CD4-positive, CD25-positive, alpha-beta regulatory T cell (primary cell): ENCODE results near the gene INTS3. TPM values are rescaled to one million over a fixed set of nuclear protein-coding genes. Genes with fewer than 3 reads are reported as not detected.

ENCODE experiments used
- ATAC-seq, 2 donors: fragments of 150-1000 bp; cut with Tn5 transposase; one replicate each; pipeline ENCODE4 v1.10.0; 2021; ENCODE audit warnings: low read depth in 2 of 2, moderate number of reproducible peaks in 2 of 2, moderate library complexity in 1 of 2
- DNase-seq, 3 donors: peaks; one replicate each; pipeline versions ENCODE4 v3.0.0 to v3.0.0-alpha.2; 2012 to 2022; ENCODE audit warnings: mixed read lengths in 1 of 3
- H3K27ac ChIP-seq: one replicate; pipeline ENCODE4 v1.7.0; 2013; ENCODE audit warnings: mild to moderate bottlenecking, low read length; ENCODE audit not compliant: insufficient read depth, poor library complexity, severe bottlenecking
- H3K27me3 ChIP-seq: one replicate; pipeline ENCODE4 v1.7.0; 2013; ENCODE audit warnings: low read length; ENCODE audit not compliant: control insufficient read depth, insufficient read depth
- H3K36me3 ChIP-seq: one replicate; pipeline ENCODE4 v1.7.0; 2013; ENCODE audit warnings: mild to moderate bottlenecking, low read length, moderate library complexity; ENCODE audit not compliant: control insufficient read depth, insufficient read depth
- H3K4me1 ChIP-seq: 2 replicates; pipeline ENCODE4 v1.7.0; 2013; ENCODE audit warnings: mild to moderate bottlenecking, low read length; ENCODE audit not compliant: insufficient read depth, control insufficient read depth, poor library complexity, severe bottlenecking
- H3K4me3 ChIP-seq: one replicate; pipeline ENCODE4 v1.7.0; 2013; ENCODE audit warnings: low read depth, mild to moderate bottlenecking, low read length, moderate library complexity
- H3K9me3 ChIP-seq, 2 experiments: 1 replicate in 1 of 2; 2 replicates in 1 of 2; pipeline ENCODE4 v1.7.0; 2013; ENCODE audit warnings: low read length in 2 of 2, mild to moderate bottlenecking in 1 of 2, moderate library complexity in 1 of 2; ENCODE audit not compliant: control insufficient read depth in 2 of 2
- H3K27ac Mint-ChIP-seq, 3 donors: one replicate each; pipeline ENCODE4 v1.8.0; 2020 to 2022; ENCODE audit warnings: mild to moderate bottlenecking in 3 of 3, mixed read lengths in 3 of 3, moderate library complexity in 2 of 3
- H3K27me3 Mint-ChIP-seq: one replicate; pipeline ENCODE4 v1.8.0; 2022; ENCODE audit warnings: mild to moderate bottlenecking, mixed read lengths
- H3K36me3 Mint-ChIP-seq: one replicate; pipeline ENCODE4 v1.8.0; 2020; ENCODE audit warnings: mixed read lengths
- H3K4me1 Mint-ChIP-seq, 4 donors: one replicate each; pipeline ENCODE4 v1.8.0; 2020 to 2022; ENCODE audit warnings: mixed read lengths in 4 of 4, mild to moderate bottlenecking in 1 of 4
- H3K4me3 Mint-ChIP-seq, 4 donors: one replicate each; pipeline ENCODE4 v1.8.0; 2020 to 2022; ENCODE audit warnings: mild to moderate bottlenecking in 4 of 4, mixed read lengths in 4 of 4, moderate library complexity in 3 of 4
- H3K9me3 Mint-ChIP-seq, 7 donors: one replicate each; pipeline ENCODE4 v1.8.0; 2020 to 2022; ENCODE audit warnings: mixed read lengths in 7 of 7, mild to moderate bottlenecking in 3 of 7, moderate library complexity in 2 of 7
- polyA plus RNA-seq, 4 donors: library from polyadenylated mRNA; unstranded; fragments of 300-500 nt; fragmentation: Illumina TruSeq; gene quantifications; one replicate each; pipeline ENCODE4 v1.2.3, GENCODE V29; 2021
- total RNA-seq: library from RNA; stranded (reverse); gene quantifications from one replicate; pipeline ENCODE4 v1.2.3, GENCODE V29; 2022

INTS3 gene
- total and polyA plus RNA-seq, 5 donors from 2014 or later: 6.9 to 39.5 (median 8.7) TPM

DNA sequence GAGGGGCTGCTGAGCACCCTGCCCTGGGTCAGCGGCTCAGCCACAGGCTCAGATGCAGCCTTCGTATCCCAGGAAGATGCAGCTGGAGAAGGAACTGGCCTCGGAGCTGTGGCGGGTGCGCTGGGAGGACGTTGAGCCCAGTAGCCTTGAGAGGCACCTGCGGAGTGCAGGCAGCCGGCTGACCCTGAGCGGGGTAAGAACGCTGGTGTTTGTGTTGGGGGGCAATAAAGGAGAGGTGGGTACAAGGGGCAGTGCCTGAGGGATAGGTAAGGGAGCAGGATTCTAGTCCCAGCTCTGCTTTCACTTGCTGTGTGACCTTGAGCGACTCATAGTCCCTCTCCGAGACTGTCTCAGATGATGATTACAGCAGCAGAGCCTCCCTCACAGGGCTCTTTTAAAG, 43.0 kb upstream of the INTS3 start:
- H3K4me3 Mint-ChIP-seq: no peak overlapping the region

DNA sequence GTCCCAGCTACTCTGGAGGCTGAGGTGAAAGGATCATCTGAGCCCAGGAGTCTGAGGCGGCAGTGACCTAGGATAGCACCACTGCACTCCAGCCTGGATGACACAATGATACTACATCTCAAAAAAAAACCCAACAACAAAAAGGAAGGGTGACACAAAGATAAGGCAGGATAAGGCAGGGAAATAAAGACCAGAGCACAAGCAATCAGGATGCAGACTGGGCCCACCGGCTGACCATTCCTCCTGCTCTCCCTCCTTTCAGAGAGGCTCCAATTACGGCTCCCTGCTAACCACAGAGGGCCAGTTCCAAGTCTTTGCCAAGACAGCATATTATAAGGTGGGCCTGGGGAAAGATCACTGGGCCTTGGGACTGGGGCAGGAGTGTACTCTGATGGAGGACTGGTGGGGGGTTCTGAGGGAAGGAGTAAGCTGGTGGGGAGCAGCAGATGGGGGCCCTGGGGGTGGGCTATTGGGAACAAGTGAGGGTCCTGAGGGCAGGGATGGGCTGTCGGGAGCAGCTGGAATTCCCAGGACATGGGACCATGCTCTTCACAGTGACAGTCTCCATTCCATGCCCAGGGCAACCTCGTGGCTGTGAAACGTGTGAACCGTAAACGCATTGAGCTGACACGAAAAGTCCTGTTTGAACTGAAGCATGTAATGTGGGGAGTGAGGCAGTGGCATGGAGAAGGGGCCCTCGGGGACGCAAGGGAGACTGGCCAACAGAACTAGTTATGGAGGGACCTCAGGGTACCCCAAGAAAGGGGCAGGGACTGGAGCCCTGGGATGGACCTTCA, 42.1 kb upstream of the INTS3 start:
- Histone ChIP-seq H3K27me3 (peaks cover 6% of the 10 kb centered on the region), H3K27ac (no peak overlapping the region), H3K4me3 (no peak overlapping the region), H3K36me3 (no peaks in the 10 kb centered on the region), H3K9me3 (no peaks in the 10 kb centered on the region), H3K4me1 (peaks cover 3% of the 10 kb centered on the region)
- Mint-ChIP-seq H3K4me3 (no peak overlapping the region), H3K4me1 (peaks cover 0 to 3% (median 0%) of the 10 kb centered on the region in 4 donors), H3K36me3 (no peaks in the 10 kb centered on the region), H3K27ac (no peak overlapping the region), H3K27me3 (peaks cover 41% of the 10 kb centered on the region), H3K9me3 (peaks cover 0 to 1% (median 0%) of the 10 kb centered on the region in 7 donors)
- ATAC-seq: no peak
- DNase-seq: no peak

More for the DNA sequence above, 43.0 kb upstream of the INTS3 start:
- H3K9me3 Mint-ChIP-seq: peaks cover 0 to 1% (median 0%) of the 10 kb centered on the region in 7 donors
- no peak overlapping the region for H3K27ac ChIP-seq
- ATAC-seq: no peak
- H3K27ac Mint-ChIP-seq: no peak overlapping the region
- H3K27me3 ChIP-seq: peaks cover 13% of the 10 kb centered on the region
- H3K27me3 Mint-ChIP-seq: peaks cover 49% of the 10 kb centered on the region
- no peaks in the 10 kb centered on the region for H3K36me3 ChIP-seq
- no peaks in the 10 kb centered on the region for H3K9me3 ChIP-seq
- H3K4me1 Mint-ChIP-seq: peaks cover 0 to 6% (median 0%) of the 10 kb centered on the region in 4 donors
- DNase-seq: no peak
- H3K4me3 ChIP-seq: no peak overlapping the region
- H3K36me3 Mint-ChIP-seq: no peaks in the 10 kb centered on the region
- peaks cover 3% of the 10 kb centered on the region for H3K4me1 ChIP-seq

DNA sequence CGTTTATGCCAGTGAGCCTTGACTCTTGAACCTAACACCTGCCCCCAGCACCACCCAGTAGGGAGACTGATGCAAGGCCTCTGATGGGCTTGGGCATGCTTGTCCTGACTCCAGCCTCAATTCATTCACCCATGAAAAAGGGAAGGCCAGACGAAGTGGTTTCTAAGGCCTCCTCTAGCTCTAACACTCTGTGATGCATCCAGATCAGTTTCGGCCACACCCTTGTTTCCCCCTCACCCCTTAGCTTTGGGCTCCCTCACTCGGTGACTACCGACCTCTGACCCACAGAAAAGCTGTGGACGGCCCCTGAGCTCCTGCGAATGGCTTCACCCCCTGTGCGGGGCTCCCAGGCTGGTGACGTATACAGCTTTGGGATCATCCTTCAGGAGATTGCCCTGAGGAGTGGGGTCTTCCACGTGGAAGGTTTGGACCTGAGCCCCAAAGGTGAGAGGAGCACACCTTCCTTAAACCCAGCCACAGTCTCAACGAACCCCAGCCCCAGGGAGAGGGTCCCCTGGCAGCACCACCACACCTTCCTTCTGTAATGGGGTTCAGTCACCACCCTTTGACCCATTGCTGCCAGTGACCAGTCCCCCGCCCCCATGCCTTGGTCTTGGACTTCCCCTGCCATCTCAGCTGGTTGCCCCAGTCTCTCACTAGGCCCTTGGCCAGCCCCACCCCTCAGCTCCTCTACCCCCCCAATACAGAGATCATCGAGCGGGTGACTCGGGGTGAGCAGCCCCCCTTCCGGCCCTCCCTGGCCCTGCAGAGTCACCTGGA, 40.3 kb upstream of the INTS3 start:
- H3K27me3 Mint-ChIP-seq: peaks cover 25% of the 10 kb centered on the region
- H3K4me3 Mint-ChIP-seq: no peak overlapping the region
- Histone ChIP-seq H3K27me3 (peaks cover 4% of the 10 kb centered on the region), H3K36me3 (no peaks in the 10 kb centered on the region), H3K9me3 (no peaks in the 10 kb centered on the region), H3K27ac (no peak overlapping the region), H3K4me3 (no peak overlapping the region), H3K4me1 (peaks cover 6% of the 10 kb centered on the region)
- no peaks in the 10 kb centered on the region for H3K36me3 Mint-ChIP-seq
- H3K9me3 Mint-ChIP-seq: peaks cover 0 to 1% (median 0%) of the 10 kb centered on the region in 7 donors
- no peak overlapping the region for H3K27ac Mint-ChIP-seq
- DNase-seq (no peak), ATAC-seq (no peak)
- H3K4me1 Mint-ChIP-seq: peaks cover 0 to 7% (median 0%) of the 10 kb centered on the region in 4 donors

GRCh38 chr1:153688276-153688675, 39.6 kb upstream of the INTS3 start:
- Histone ChIP-seq H3K4me3 (no peak overlapping the region), H3K4me1 (peaks cover 6% of the 10 kb centered on the region), H3K27ac (no peak overlapping the region), H3K27me3 (peaks cover 4% of the 10 kb centered on the region), H3K9me3 (no peaks in the 10 kb centered on the region), H3K36me3 (no peaks in the 10 kb centered on the region)
- ATAC-seq (no peak), DNase-seq (no peak)
- Mint-ChIP-seq H3K27ac (peak overlapping the region in 1 of 3 donors; percentile 28), H3K9me3 (peaks cover 0 to 1% (median 0%) of the 10 kb centered on the region in 7 donors), H3K4me3 (no peak overlapping the region), H3K36me3 (no peaks in the 10 kb centered on the region), H3K4me1 (peaks cover 0 to 7% (median 0%) of the 10 kb centered on the region in 4 donors), H3K27me3 (peaks cover 26% of the 10 kb centered on the region)

DNA sequence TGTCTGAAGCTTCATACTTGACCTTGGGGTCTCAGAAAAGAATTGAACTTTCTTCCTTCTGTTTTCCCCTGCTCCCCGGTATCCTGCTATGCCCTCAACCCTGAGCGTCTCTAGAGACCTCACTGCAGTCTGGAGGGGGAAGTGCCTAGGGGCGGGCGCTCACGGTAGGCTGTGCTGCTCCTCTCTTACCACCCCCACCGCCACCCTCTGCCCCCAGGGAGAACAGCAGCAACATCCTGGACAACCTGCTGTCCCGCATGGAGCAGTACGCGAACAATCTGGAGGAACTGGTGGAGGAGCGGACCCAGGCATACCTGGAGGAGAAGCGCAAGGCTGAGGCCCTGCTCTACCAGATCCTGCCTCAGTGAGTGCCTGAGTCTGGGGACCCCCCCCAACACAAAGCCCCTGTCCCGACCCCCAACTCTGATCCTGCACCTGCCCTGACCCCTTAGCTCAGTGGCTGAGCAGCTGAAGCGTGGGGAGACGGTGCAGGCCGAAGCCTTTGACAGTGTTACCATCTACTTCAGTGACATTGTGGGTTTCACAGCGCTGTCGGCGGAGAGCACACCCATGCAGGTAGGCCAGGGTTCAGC, 39.0 kb upstream of the INTS3 start:
- H3K4me1 Mint-ChIP-seq: peaks cover 0 to 7% (median 0%) of the 10 kb centered on the region in 4 donors
- H3K27ac Mint-ChIP-seq: peak overlapping the region in 1 of 3 donors; percentile 28
- Histone ChIP-seq H3K9me3 (no peaks in the 10 kb centered on the region), H3K36me3 (no peaks in the 10 kb centered on the region), H3K27ac (no peak overlapping the region), H3K27me3 (peaks cover 3% of the 10 kb centered on the region), H3K4me3 (no peak overlapping the region), H3K4me1 (peaks cover 6% of the 10 kb centered on the region)
- ATAC-seq: no peak
- no peak overlapping the region for H3K4me3 Mint-ChIP-seq
- H3K27me3 Mint-ChIP-seq: peaks cover 28% of the 10 kb centered on the region
- H3K36me3 Mint-ChIP-seq: no peaks in the 10 kb centered on the region
- DNase-seq: no peak
- no peaks in the 10 kb centered on the region for H3K9me3 Mint-ChIP-seq

DNA sequence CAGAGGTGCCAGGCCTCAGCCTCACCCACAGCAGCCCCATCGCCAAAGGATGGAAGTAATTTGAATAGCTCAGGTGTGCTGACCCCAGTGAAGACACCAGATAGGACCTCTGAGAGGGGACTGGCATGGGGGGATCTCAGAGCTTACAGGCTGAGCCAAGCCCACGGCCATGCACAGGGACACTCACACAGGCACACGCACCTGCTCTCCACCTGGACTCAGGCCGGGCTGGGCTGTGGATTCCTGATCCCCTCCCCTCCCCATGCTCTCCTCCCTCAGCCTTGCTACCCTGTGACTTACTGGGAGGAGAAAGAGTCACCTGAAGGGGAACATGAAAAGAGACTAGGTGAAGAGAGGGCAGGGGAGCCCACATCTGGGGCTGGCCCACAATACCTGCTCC, 34.4 kb upstream of the INTS3 start:
- peaks cover 6% of the 10 kb centered on the region for H3K4me1 ChIP-seq
- Mint-ChIP-seq H3K36me3 (no peaks in the 10 kb centered on the region), H3K27me3 (peaks cover 13% of the 10 kb centered on the region), H3K9me3 (peaks cover 0 to 1% (median 0%) of the 10 kb centered on the region in 7 donors), H3K4me1 (peaks cover 0 to 7% (median 2%) of the 10 kb centered on the region in 4 donors), H3K27ac (no peak overlapping the region), H3K4me3 (no peak overlapping the region)
- no peaks in the 10 kb centered on the region for H3K36me3 ChIP-seq
- ATAC-seq (no peak), DNase-seq (no peak)
- no peaks in the 10 kb centered on the region for H3K27me3 ChIP-seq
- no peak overlapping the region for H3K4me3 ChIP-seq
- no peaks in the 10 kb centered on the region for H3K9me3 ChIP-seq
- no peak overlapping the region for H3K27ac ChIP-seq

DNA sequence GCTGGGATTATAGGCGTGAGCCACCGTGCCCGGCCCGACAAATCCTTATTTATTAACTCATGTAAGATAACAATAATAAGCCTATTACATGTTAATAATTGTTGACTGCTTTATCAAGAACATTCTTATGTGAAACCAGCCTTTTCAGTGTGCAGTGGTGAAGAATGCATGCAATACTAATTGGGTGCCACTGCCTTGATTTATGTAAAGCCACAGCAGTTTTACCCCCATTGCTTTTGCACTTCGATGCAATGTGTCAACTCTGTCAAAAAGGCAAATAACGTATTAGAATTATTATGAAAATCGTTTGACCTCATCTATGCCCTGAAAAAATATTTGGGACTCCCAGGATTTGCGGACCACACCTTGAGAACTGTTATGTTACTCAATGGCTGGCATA, 31.1 kb upstream of the INTS3 start:
- Mint-ChIP-seq H3K4me3 (no peak overlapping the region), H3K9me3 (peaks cover 0 to 1% (median 0%) of the 10 kb centered on the region in 7 donors), H3K36me3 (no peaks in the 10 kb centered on the region), H3K27ac (no peak overlapping the region), H3K4me1 (peaks cover 0 to 3% (median 0%) of the 10 kb centered on the region in 4 donors), H3K27me3 (peaks cover 13% of the 10 kb centered on the region)
- H3K4me1 ChIP-seq: no peaks in the 10 kb centered on the region
- H3K27ac ChIP-seq: no peak overlapping the region
- ATAC-seq (no peak), DNase-seq (no peak)
- no peaks in the 10 kb centered on the region for H3K9me3 ChIP-seq
- H3K36me3 ChIP-seq: no peaks in the 10 kb centered on the region
- H3K4me3 ChIP-seq: no peak overlapping the region
- no peaks in the 10 kb centered on the region for H3K27me3 ChIP-seq
